Stimulated activated CD4-positive, alpha-beta T cell treated with anti-CD3 and anti-CD28 coated beads, Interleukin-12 subunit alpha, Interleukin-12 subunit beta, amount 100 ng/mL, for 48 hours (primary cell): Measurements from ENCODE around the gene CPED1.

Experiments
- DNase-seq, 3 donors: peaks; one replicate each; pipeline ENCODE4 v3.0.0-alpha.2; 2020; ENCODE audit warnings: low read depth in 2 of 3, low spot score in 1 of 3

The CPED1 gene

GRCh38 chr7:121132940-121133339 lies 144.4 kb downstream of the CPED1 start:
- DNase-seq: no peak

- no peak for DNase-seq
Observed at GRCh38 chr7:121133444-121133843, 144.9 kb downstream of the CPED1 start.

GRCh38 chr7:121137580-121137979 lies 149.1 kb downstream of the CPED1 start:
- DNase-seq: no peak

- no peak for DNase-seq
Observed at GRCh38 chr7:121138262-121138933, 149.9 kb downstream of the CPED1 start.

- no peak for DNase-seq
Observed at GRCh38 chr7:121139427-121139826, 150.9 kb downstream of the CPED1 start.

- no peak for DNase-seq
Observed at GRCh38 chr7:121140790-121141189, 152.3 kb downstream of the CPED1 start.

- DNase-seq: no peak
Observed at GRCh38 chr7:121151774-121152221, 163.3 kb downstream of the CPED1 start.

GRCh38 chr7:121153411-121153810 lies 164.9 kb downstream of the CPED1 start:
- DNase-seq: no peak

GRCh38 chr7:121153995-121154394 lies 165.5 kb downstream of the CPED1 start:
- no peak for DNase-seq

- DNase-seq: no peak
Observed at GRCh38 chr7:121156825-121157224, 168.3 kb downstream of the CPED1 start.

- no peak for DNase-seq
Observed at GRCh38 chr7:121157341-121157751, 168.8 kb downstream of the CPED1 start.

- DNase-seq: no peak
Observed at GRCh38 chr7:121157885-121158590, 169.5 kb downstream of the CPED1 start.

GRCh38 chr7:121158665-121159064 lies 170.2 kb downstream of the CPED1 start:
- no peak for DNase-seq

- no peak for DNase-seq
Observed at GRCh38 chr7:121159553-121159952, 171.0 kb downstream of the CPED1 start.

- no peak for DNase-seq
Observed at GRCh38 chr7:121160150-121161008, 171.9 kb downstream of the CPED1 start.

- DNase-seq: no peak
Observed at GRCh38 chr7:121163699-121164098, 175.2 kb downstream of the CPED1 start.

- DNase-seq: no peak
Observed at GRCh38 chr7:121164247-121164646, 175.7 kb downstream of the CPED1 start.

GRCh38 chr7:121166916-121167315 lies 178.4 kb downstream of the CPED1 start:
- DNase-seq: no peak

GRCh38 chr7:121167971-121168370 lies 179.5 kb downstream of the CPED1 start:
- DNase-seq: no peak

- DNase-seq: no peak
Observed at GRCh38 chr7:121169469-121169868, 181.0 kb downstream of the CPED1 start.

- no peak for DNase-seq
Observed at GRCh38 chr7:121172484-121172883, 184.0 kb downstream of the CPED1 start.

GRCh38 chr7:121175826-121176225 lies 187.3 kb downstream of the CPED1 start:
- DNase-seq: no peak
